ENCODE results near the gene ATAD3C.

- TF ChIP-seq POLR2A (IDR thresholded peaks at IDR 0.05; ENCODE audit: low read depth, low read length) (no peak), RCOR1 (IDR thresholded peaks at IDR 0.05; ENCODE audit: insufficient replicate concordance, low read length) (no peak), MXI1 (IDR thresholded peaks at IDR 0.05; ENCODE audit: borderline replicate concordance, low read depth, low read length) (no peak), CEBPB (IDR thresholded peaks at IDR 0.05; ENCODE audit: low read depth, low read length) (no peak), MAZ (IDR thresholded peaks at IDR 0.05; ENCODE audit: borderline replicate concordance, low read depth, low read length) (no peak), ELK1 (IDR thresholded peaks at IDR 0.05; ENCODE audit: borderline replicate concordance, low read depth, low read length) (no peak), RAD21 (IDR thresholded peaks at IDR 0.05; ENCODE audit: low read length) (no peak), RFX5 (IDR thresholded peaks at IDR 0.05; ENCODE audit: low read depth, low read length) (no peak), SMC3 (IDR thresholded peaks at IDR 0.05; ENCODE audit: low read depth, low read length) (no peak), MAFK (IDR thresholded peaks at IDR 0.05; ENCODE audit: low read depth, low read length) (no peak), FOS (IDR thresholded peaks at IDR 0.05; ENCODE audit: low read depth, low read length) (no peak)
- TF ChIP-seq, protein P1, sequence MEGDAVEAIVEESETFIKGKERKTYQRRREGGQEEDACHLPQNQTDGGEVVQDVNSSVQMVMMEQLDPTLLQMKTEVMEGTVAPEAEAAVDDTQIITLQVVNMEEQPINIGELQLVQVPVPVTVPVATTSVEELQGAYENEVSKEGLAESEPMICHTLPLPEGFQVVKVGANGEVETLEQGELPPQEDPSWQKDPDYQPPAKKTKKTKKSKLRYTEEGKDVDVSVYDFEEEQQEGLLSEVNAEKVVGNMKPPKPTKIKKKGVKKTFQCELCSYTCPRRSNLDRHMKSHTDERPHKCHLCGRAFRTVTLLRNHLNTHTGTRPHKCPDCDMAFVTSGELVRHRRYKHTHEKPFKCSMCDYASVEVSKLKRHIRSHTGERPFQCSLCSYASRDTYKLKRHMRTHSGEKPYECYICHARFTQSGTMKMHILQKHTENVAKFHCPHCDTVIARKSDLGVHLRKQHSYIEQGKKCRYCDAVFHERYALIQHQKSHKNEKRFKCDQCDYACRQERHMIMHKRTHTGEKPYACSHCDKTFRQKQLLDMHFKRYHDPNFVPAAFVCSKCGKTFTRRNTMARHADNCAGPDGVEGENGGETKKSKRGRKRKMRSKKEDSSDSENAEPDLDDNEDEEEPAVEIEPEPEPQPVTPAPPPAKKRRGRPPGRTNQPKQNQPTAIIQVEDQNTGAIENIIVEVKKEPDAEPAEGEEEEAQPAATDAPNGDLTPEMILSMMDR (conservative IDR thresholded peaks at IDR 0.05; ENCODE audit: low read depth, low read length): no peak
These were observed 3.4 kb downstream of the ATAD3C start for GRCh38 chr1:1452882-1453281.
